Measurements from ENCODE around the gene SSH3.

Gene SSH3

GRCh38 chr11:67281552-67282150, 21.7 kb upstream of the SSH3 start:
- no peak for DNase-seq

GRCh38 chr11:67282155-67282875, 21.0 kb upstream of the SSH3 start:
- no peak for DNase-seq

DNA sequence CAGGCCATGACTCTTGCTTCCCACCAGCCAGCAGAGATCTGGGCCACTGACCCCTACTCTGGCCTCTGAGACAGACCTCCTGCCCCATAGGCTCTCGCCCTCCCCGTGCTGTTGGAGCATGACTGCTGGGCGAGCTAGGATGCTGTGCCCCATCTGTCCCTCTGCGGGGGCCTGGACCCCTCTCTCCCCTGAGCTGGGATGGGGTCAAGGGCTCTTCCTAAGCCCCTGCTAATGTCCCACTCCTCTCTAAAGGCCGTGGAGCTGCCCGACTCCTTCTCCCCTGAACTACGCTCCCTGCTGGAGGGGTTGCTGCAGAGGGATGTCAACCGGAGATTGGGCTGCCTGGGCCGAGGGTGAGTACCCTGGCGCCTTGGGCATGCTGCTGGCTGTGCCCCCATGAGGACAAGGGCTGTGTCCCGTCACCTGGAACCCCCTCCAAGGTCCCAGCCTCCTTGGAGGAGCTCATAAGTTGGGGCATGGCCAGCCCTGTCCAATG, 20.4 kb upstream of the SSH3 start:
- DNase-seq: no peak

- DNase-seq: no peak
These were observed 19.8 kb upstream of the SSH3 start for GRCh38 chr11:67283481-67283963.

DNA sequence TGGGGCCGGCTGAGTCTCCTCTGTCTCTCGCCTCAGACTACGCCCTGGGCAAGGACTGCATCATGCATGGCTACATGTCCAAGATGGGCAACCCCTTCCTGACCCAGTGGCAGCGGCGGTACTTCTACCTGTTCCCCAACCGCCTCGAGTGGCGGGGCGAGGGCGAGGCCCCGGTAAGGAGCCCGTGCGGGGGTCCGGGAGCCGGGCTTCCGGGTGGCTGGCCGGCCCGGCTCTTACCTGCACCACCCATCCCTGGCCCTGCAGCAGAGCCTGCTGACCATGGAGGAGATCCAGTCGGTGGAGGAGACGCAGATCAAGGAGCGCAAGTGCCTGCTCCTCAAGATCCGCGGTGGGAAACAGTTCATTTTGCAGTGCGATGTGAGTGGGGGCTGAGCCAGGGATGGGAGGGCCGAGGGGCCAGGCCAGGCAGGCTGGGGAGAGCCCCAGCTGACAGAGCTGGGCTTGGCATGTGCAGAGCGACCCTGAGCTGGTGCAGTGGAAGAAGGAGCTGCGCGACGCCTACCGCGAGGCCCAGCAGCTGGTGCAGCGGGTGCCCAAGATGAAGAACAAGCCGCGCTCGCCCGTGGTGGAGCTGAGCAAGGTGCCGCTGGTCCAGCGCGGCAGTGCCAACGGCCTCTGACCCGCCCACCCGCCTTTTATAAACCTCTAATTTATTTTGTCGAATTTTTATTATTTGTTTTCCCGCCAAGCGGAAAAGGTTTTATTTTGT, 18.4 kb upstream of the SSH3 start:
- DNase-seq: no peak

- DNase-seq: peak; percentile 64
These were observed 17.5 kb upstream of the SSH3 start for GRCh38 chr11:67285541-67286498.

GRCh38 chr11:67286621-67287333, 16.6 kb upstream of the SSH3 start:
- DNase-seq: no peak

- DNase-seq: no peak
These were observed 15.8 kb upstream of the SSH3 start for GRCh38 chr11:67287355-67288197.

GRCh38 chr11:67288198-67288451, 15.2 kb upstream of the SSH3 start:
- DNase-seq: no peak

- peak; percentile 92 for DNase-seq
These were observed 14.7 kb upstream of the SSH3 start for GRCh38 chr11:67288452-67289225.

- no peak for DNase-seq
These were observed 14.1 kb upstream of the SSH3 start, which contains the start of gene ANKRD13D for GRCh38 chr11:67289226-67289650. Gene ANKRD13D, plus strand, starts transcription at chr11:67289303. Its CDS starts 158 bp downstream, at chr11:67289461.

DNA sequence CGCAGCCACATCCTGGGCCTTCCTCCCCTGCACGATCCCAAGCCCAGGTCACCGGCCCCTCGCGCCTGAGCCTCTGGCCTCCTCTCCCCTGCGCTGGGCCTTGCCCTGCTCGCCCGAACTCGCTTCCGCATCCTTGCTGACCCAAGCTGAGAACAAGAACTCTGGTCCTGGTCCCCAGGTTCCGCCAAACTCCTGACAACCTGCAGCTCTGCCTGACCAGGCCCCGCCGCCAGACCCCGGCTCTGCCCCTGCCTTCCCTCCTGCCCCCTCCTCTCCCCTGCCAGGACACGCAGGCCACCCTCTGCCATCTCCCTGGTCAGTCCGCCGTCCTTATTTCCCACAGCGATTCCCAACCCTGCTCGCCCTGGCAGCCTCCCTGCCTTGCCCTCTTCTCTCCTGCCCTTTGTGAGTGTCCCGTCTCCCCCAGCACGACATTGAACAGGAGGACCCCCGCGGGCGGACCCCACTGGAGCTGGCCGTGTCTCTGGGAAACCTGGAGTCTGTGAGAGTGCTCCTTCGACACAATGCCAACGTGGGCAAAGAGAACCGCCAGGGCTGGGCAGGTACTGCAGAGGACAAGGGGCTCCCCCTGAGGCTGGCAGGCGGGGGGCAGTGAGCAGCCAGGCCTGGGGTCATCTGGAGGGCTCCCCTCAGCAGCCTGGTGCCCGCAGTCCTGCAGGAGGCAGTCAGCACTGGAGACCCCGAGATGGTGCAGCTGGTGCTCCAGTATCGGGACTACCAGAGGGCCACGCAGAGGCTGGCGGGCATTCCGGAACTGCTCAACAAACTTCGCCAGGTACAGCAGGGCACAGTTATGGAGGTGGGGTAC, 13.5 kb upstream of the SSH3 start:
- no peak for DNase-seq

- no peak for DNase-seq
These were observed 12.5 kb upstream of the SSH3 start for GRCh38 chr11:67290801-67291200.

- DNase-seq: no peak
These were observed 11.6 kb upstream of the SSH3 start for GRCh38 chr11:67291481-67292381.

- no peak for DNase-seq
These were observed 10.7 kb upstream of the SSH3 start for GRCh38 chr11:67292671-67293070.

DNA sequence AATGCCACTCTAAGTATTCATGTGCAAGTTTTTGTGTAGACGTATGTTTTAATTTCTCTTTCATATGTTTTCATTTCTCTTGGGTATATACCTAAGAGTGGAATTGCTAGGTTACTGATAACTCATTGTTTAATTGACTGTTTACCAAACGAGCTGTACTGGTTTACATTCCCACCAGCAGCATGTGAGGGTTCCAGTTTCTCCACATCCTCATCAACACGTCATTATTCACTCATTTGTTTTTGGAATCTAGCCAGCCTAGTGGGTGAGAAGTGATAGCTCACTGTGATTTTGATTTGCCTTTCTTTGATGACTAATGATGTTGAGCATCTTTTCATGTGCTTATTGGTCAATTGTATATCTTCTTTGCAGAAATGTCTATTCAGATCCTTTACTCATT, 10.2 kb upstream of the SSH3 start:
- no peak for DNase-seq

GRCh38 chr11:67295846-67296245, 7.5 kb upstream of the SSH3 start:
- DNase-seq: no peak

DNA sequence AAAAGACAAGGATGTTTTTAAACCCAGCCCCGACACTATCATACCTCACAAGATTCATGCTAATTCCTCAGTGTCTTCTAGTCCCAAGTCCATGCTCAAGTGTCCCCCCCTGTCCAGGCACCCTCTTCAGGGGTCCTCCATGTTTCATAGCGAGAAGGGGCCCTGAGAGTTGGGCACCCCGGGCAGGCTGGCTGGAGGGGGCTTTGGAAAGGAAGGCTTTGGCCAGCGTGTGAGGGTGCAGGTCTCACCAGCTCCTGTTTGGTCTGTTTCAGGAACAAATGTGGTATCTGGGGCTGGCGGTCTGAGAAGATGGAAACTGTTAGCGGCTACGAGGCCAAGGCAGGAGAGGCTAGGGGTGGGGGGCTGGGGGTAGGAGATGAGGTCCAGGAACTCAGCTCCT, 4.5 kb upstream of the SSH3 start:
- DNase-seq: no peak
